Brain microvascular endothelial cell (primary cell): Measurements from ENCODE around the gene CRIP3.

Experiments
- DNase-seq: peaks from one replicate; pipeline ENCODE4 v3.0.0-alpha.2; 2020
- H3K27ac ChIP-seq: fragments of 250-450 bp; sonication (Bioruptor Pico); 2 replicates; pipeline ENCODE4 v1.5.1; 2020; ENCODE audit warnings: mild to moderate bottlenecking, moderate library complexity
- H3K27me3 ChIP-seq: fragments of 250-450 bp; sonication (Bioruptor Pico); replicated peaks from 2 replicates; pipeline ENCODE4 v1.5.1; 2020; ENCODE audit warnings: mild to moderate bottlenecking
- H3K36me3 ChIP-seq: fragments of 250-450 bp; sonication (Bioruptor Pico); replicated peaks from 2 replicates; pipeline ENCODE4 v1.5.1; 2020; ENCODE audit warnings: mild to moderate bottlenecking
- H3K4me3 ChIP-seq: 2 replicates; pipeline ENCODE4 v1.5.1; 2011; ENCODE audit warnings: low read depth, mild to moderate bottlenecking, control low read depth, low read length, moderate library complexity
- CTCF ChIP-seq: IDR thresholded peaks from 2 replicates; pipeline ENCODE4 v1.5.1; 2011; ENCODE audit warnings: low read depth, mild to moderate bottlenecking, moderate library complexity, low read length, control low read depth, inconsistent platforms; ENCODE audit errors: missing control alignments
- in situ Hi-C: cut with HindIII; loops from 2 replicates; pipeline ENCODE4 v1.10.0; 2017; ENCODE audit warnings: low sequenced_read_pairs, low pct_ligation_motif_present

CRIP3 gene

DNA sequence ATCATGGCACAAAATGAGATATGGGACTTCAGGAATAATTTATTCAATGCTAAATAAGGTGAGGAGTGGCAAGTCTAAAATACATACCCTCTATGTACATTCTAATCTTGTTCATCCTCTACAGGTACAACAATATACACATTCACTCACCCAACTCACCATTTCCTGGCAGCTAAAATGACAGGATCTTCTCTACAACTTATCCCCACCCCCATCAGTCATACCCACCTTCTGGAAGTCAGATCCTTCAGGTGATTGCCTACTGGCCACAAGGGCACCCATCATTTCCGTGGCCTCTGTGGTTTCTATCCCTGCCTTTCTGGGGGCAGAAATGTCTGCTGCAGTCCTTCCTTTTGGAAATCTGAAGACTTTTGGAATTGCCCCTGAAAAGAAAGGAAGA, 22.8 kb upstream of the CRIP3 start:
- no peak for TF ChIP-seq CTCF
- in situ Hi-C loops, result no loop called here
- Histone ChIP-seq H3K4me3 (no peak overlapping the region), H3K27ac (no peak overlapping the region), H3K36me3 (no peaks in the 10 kb centered on the region), H3K27me3 (no peaks in the 10 kb centered on the region)
- DNase-seq, result no peak

DNA sequence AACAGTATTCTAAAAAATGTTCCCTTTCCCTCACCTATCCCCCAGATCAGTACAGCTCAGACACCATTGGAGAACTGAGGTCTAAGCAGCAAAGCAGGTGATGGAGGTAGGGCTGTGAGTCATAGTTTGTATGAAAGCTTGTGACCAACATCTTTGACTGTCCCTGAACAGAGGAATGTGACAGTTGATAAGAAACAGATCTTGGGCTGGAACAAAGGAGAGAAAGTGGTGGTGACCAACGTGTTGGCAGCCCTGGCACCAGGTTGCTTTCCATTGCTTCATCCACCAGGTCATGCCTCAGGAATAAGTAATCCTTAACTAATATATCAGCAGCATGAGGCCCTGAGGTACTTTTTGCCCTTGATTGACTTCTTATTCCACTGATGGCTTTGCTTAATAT, 19.9 kb upstream of the CRIP3 start:
- Histone ChIP-seq H3K27ac (no peak overlapping the region), H3K4me3 (no peak overlapping the region), H3K27me3 (no peaks in the 10 kb centered on the region), H3K36me3 (no peaks in the 10 kb centered on the region)
- no peak for TF ChIP-seq CTCF
- no peak for DNase-seq
- in situ Hi-C loops, result no loop called here

- DNase-seq, result no peak
- no peak for TF ChIP-seq CTCF
- in situ Hi-C loops, result no loop called here
- H3K27ac ChIP-seq, result no peak overlapping the region
- no peaks in the 10 kb centered on the region for H3K36me3 ChIP-seq
- no peaks in the 10 kb centered on the region for H3K27me3 ChIP-seq
- no peak overlapping the region for H3K4me3 ChIP-seq
These were observed 17.2 kb upstream of the CRIP3 start for GRCh38 chr6:43325876-43326275.

DNA sequence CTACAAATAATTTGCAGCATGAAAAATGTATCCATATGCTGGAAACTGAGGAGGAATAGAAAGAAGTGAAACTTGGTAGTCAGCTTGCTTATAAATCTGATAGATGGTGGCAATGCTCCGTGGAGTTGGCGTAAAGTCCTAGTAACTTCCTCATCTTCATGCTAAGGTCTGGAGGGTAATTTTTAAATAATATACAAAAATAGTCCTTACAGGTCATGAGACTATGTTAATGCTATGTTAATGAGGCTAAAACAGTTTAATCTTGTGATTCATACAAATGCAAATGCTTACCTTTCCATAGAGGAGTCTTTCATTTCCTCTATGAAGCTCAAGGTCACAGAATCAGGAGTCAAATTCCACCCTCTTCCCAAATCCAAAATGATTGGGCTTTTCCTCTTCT, 9.4 kb upstream of the CRIP3 start:
- H3K4me3 ChIP-seq, result no peak overlapping the region
- DNase-seq, result no peak
- in situ Hi-C loops, result no loop called here
- TF ChIP-seq CTCF, result no peak
- no peaks in the 10 kb centered on the region for H3K36me3 ChIP-seq
- H3K27ac ChIP-seq, result no peak overlapping the region
- peaks cover 2% of the 10 kb centered on the region for H3K27me3 ChIP-seq

DNA sequence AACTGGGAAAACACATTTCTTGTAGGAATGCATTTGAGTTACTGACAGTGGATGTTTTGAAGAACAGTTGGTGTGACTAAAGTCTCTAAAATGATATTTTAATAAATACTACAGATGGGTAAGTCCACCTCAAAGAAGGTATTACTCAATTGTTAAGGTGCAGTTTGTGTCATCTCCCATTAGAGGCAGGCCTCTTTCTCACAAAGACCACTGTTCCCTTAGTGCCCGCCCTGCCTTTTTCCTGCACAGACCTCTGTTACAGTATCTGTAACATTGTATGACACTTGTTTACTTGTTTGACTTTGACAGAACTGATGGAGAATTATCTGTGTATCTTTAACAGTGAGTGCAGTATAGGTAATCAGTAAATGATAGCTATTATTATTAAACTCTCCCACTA, 5.2 kb upstream of the CRIP3 start:
- no peaks in the 10 kb centered on the region for H3K36me3 ChIP-seq
- no peak for TF ChIP-seq CTCF
- H3K27ac ChIP-seq, result no peak overlapping the region
- no peak overlapping the region for H3K4me3 ChIP-seq
- peaks cover 5% of the 10 kb centered on the region for H3K27me3 ChIP-seq
- DNase-seq, result no peak
- in situ Hi-C loops, result no loop called here

DNA sequence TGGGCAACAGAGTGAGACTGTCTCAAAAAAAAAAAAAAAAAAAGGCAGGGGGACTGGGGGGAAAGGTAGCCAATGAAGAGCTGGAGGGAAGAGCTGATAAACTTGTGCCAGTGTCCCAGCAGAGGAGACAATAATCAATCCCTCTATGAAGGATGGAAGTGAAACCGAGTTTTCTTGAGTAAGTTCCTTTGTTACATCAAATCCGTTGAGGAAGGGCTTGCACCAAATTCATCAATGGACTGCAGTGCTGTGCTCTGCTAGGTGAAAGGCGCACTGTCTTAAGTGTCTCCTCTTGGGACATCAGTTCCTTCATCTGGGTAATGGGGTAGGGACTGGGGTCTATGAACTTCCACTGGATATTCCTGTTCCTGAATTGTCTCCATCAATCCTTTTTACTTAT, 3.0 kb upstream of the CRIP3 start:
- H3K27ac ChIP-seq, result no peak overlapping the region
- H3K27me3 ChIP-seq, result peaks cover 5% of the 10 kb centered on the region
- in situ Hi-C loops, result no loop called here
- TF ChIP-seq CTCF, result no peak
- no peak overlapping the region for H3K4me3 ChIP-seq
- no peaks in the 10 kb centered on the region for H3K36me3 ChIP-seq
- no peak for DNase-seq
